Osteoblast (primary cell): ENCODE measurements around the gene SCGB1D4. TPM values are rescaled to one million over a fixed set of nuclear protein-coding genes. Genes with fewer than 3 reads are reported as not detected.

Source experiments
- DNase-seq: peaks from one replicate; pipeline ENCODE4 v3.0.0; 2011; ENCODE audit warnings: low spot score, mixed read lengths; ENCODE audit not compliant: insufficient read length; ENCODE audit errors: missing footprints
- H2AFZ ChIP-seq: 2 replicates; pipeline ENCODE4 v1.6.0; 2011; ENCODE audit warnings: mild to moderate bottlenecking, low read length
- H3K27ac ChIP-seq: 2 replicates; pipeline ENCODE4 v1.5.1; 2011; ENCODE audit warnings: mild to moderate bottlenecking, low read depth, low read length, moderate library complexity
- H3K27me3 ChIP-seq: 2 replicates; pipeline ENCODE4 v1.6.0; 2012; ENCODE audit warnings: mild to moderate bottlenecking, control low read depth, inconsistent platforms, low read length, moderate library complexity; ENCODE audit not compliant: insufficient read depth
- H3K36me3 ChIP-seq: 2 replicates; pipeline ENCODE4 v1.5.1; 2011; ENCODE audit warnings: mild to moderate bottlenecking, low read length, control low read depth, moderate library complexity; ENCODE audit not compliant: insufficient read depth
- H3K4me1 ChIP-seq: 2 replicates; pipeline ENCODE4 v1.5.1; 2011; ENCODE audit warnings: mild to moderate bottlenecking, low read length, control low read depth, moderate library complexity; ENCODE audit not compliant: insufficient read depth
- H3K4me2 ChIP-seq: 2 replicates; pipeline ENCODE4 v1.6.0; 2011; ENCODE audit warnings: mild to moderate bottlenecking, low read length; ENCODE audit not compliant: insufficient read depth
- H3K4me3 ChIP-seq: fragments of 200-600 bp; sonication (generic); 3 replicates; pipeline ENCODE4 v1.5.1; 2012; ENCODE audit warnings: mild to moderate bottlenecking, low read length, inconsistent platforms; ENCODE audit not compliant: insufficient read depth
- H3K79me2 ChIP-seq: 2 replicates; pipeline ENCODE4 v1.6.0; 2012; ENCODE audit warnings: mild to moderate bottlenecking, low read length, control low read depth, inconsistent platforms; ENCODE audit not compliant: insufficient read depth
- H3K9me3 ChIP-seq: 2 replicates; pipeline ENCODE4 v1.5.1; 2011; ENCODE audit warnings: low read depth, low read length, control low read depth
- H4K20me1 ChIP-seq: 2 replicates; pipeline ENCODE4 v1.6.0; 2012; ENCODE audit warnings: mild to moderate bottlenecking, low read length, control low read depth; ENCODE audit not compliant: insufficient read depth
- CTCF ChIP-seq: IDR thresholded peaks from 2 replicates; pipeline ENCODE4 v1.5.1; 2011; ENCODE audit warnings: mild to moderate bottlenecking, low read depth, low read length, moderate library complexity; ENCODE audit errors: extremely low read depth
- total RNA-seq: library from RNA; depleted of rRNA; stranded (reverse); fragments of >200 nt; gene quantifications from 2 replicates; pipeline ENCODE4 v1.2.3, GENCODE V29; 2012

Gene SCGB1D4
- total RNA-seq, 1 donor: not detected

GRCh38 chr11:62253999-62254542 lies 44.8 kb downstream of the SCGB1D4 start:
- H3K27me3 ChIP-seq: peaks cover 3% of the 10 kb centered on the region
- no peak overlapping the region for H3K4me2 ChIP-seq
- no peaks in the 10 kb centered on the region for H4K20me1 ChIP-seq
- no peak overlapping the region for H3K27ac ChIP-seq
- H2AFZ ChIP-seq: no peak overlapping the region
- no peak overlapping the region for H3K4me3 ChIP-seq
- DNase-seq: no peak
- H3K36me3 ChIP-seq: no peaks in the 10 kb centered on the region
- no peaks in the 10 kb centered on the region for H3K4me1 ChIP-seq
- no peak for TF ChIP-seq CTCF
- H3K9me3 ChIP-seq: peaks cover 9% of the 10 kb centered on the region
- no peaks in the 10 kb centered on the region for H3K79me2 ChIP-seq

- Histone ChIP-seq H3K36me3 (no peaks in the 10 kb centered on the region), H3K79me2 (no peaks in the 10 kb centered on the region), H2AFZ (no peak overlapping the region), H3K4me2 (no peak overlapping the region), H3K9me3 (peaks cover 9% of the 10 kb centered on the region), H3K27me3 (no peaks in the 10 kb centered on the region), H3K4me1 (no peaks in the 10 kb centered on the region), H4K20me1 (no peaks in the 10 kb centered on the region), H3K4me3 (no peak overlapping the region), H3K27ac (no peak overlapping the region)
- TF ChIP-seq CTCF: no peak
- DNase-seq: no peak
These were observed 47.2 kb downstream of the SCGB1D4 start for GRCh38 chr11:62251698-62252097.

Other genes starting within 250 kb of the SCGB1D4 start
- gene INCENP, start 175.1 kb downstream of the SCGB1D4 start, total RNA-seq: 8.7 and 13.8 TPM in 2 replicates
- gene SCGB1D1, start 108.9 kb downstream of the SCGB1D4 start, total RNA-seq: not detected in 2 replicates
- not detected in 2 replicates for gene SCGB2A1, start 90.4 kb downstream of the SCGB1D4 start, total RNA-seq
- not detected in 2 replicates for gene SCGB1D2, start 56.8 kb downstream of the SCGB1D4 start, total RNA-seq
- gene SCGB2A2, start 28.9 kb downstream of the SCGB1D4 start, total RNA-seq: not detected in 2 replicates
- 0.36 and 0.59 TPM in 2 replicates for gene ASRGL1, start 38.4 kb upstream of the SCGB1D4 start, total RNA-seq
- gene SCGB1A1, start 120.0 kb upstream of the SCGB1D4 start, total RNA-seq: not detected in 2 replicates
- 646 and 720 TPM in 2 replicates for gene AHNAK, start 247.7 kb upstream of the SCGB1D4 start, total RNA-seq